A549 (cell line): ENCODE results near the gene SMARCA4. TPM values are rescaled to one million over a fixed set of nuclear protein-coding genes. Genes with fewer than 3 reads are reported as not detected.
A peak's percentile ranks its signal among the peaks of the same experiment; 100 is the strongest.

ENCODE experiments used
- ATAC-seq, 2 experiments: fragments of 200-7000 bp in 1 of 2; fragments of >200 bp in 1 of 2; cut with Nextera tagmentation in 1 of 2; cut with Tn5 transposase in 1 of 2; 3 replicates each; pipeline versions ENCODE4 v1.8.0 to v1.9.1; 2018 to 2020; ENCODE audit warnings: mild to moderate bottlenecking in 1 of 2, moderate library complexity in 1 of 2
- CTCF ChIA-PET: fragments of 300-600 bp; sonication (Branson Sonifier 250); formaldehyde crosslinking; extraction: SDS; loops from one replicate; lab custom pipeline; 2021; ENCODE audit warnings: antibody characterized with exemption, inconsistent platforms; lab: Yijun Ruan, JAX
- POLR2A ChIA-PET: fragments of 350-600 bp; formaldehyde crosslinking; extraction: SDS; loops from one replicate; lab custom pipeline; 2021; ENCODE audit warnings: antibody characterized with exemption, inconsistent platforms; lab: Yijun Ruan, JAX
- DNase-seq, 2 experiments: peaks; one replicate each; pipeline versions ENCODE4 v3.0.0 to v3.0.0-alpha.2; 2011 to 2016; ENCODE audit warnings: low read depth in 1 of 2, low spot score in 1 of 2
- FAIRE-seq: peaks from 2 replicates; lab custom pipeline; 2011; peaks lifted over from hg19 to GRCh38; lab: Jason Lieb, UNC
- H3K27ac ChIP-seq, 2 experiments: fragments of >200 bp; sonication (Bioruptor Twin); formaldehyde crosslinking; 3 replicates each; pipeline ENCODE4 v1.5.1; 2016 to 2017
- H3K4me1 ChIP-seq: fragments of >200 bp; sonication (Bioruptor Twin); formaldehyde crosslinking; 3 replicates; pipeline ENCODE4 v1.6.1; 2016
- H3K4me2 ChIP-seq: fragments of >200 bp; sonication (Bioruptor Twin); formaldehyde crosslinking; 3 replicates; pipeline ENCODE4 v1.6.1; 2016
- H3K4me3 ChIP-seq: fragments of >200 bp; sonication (Bioruptor Twin); formaldehyde crosslinking; 3 replicates; pipeline ENCODE4 v1.5.1; 2016
- H3K9me3 ChIP-seq: fragments of >200 bp; sonication (Bioruptor Twin); formaldehyde crosslinking; 3 replicates; pipeline ENCODE4 v1.6.1; 2016
- BHLHE40 ChIP-seq: IDR thresholded peaks from 2 replicates; pipeline ENCODE4 v1.6.1; 2012; ENCODE audit warnings: low read depth, low read length, inconsistent platforms
- CBX8 ChIP-seq: fragments of 200-600 bp; sonication (generic); IDR thresholded peaks from 2 replicates; pipeline ENCODE4 v1.6.1; 2016
- CHD2 ChIP-seq: fragments of 150-350 bp; IDR thresholded peaks from 2 replicates; pipeline ENCODE4 v1.6.1; 2014; ENCODE audit warnings: low read length; ENCODE audit not compliant: partially characterized antibody
- CHD4 ChIP-seq: fragments of 200-600 bp; sonication (generic); IDR thresholded peaks from 2 replicates; pipeline ENCODE4 v1.6.1; 2016; ENCODE audit warnings: antibody characterized with exemption, mild to moderate bottlenecking, borderline replicate concordance
- EP300 ChIP-seq, 2 experiments: fragments of >200 bp; sonication (Bioruptor Twin); formaldehyde crosslinking; IDR thresholded peaks; 2 replicates in 1 of 2; 3 replicates in 1 of 2; pipeline ENCODE4 v1.6.1; 2016 to 2017
- FOXS1 ChIP-seq: fragments of 250-450 bp; sonication (Bioruptor Pico); IDR thresholded peaks from 2 replicates; pipeline ENCODE4 v1.5.0; 2020; ENCODE audit warnings: mild to moderate bottlenecking, moderate library complexity
- HDAC2 ChIP-seq: fragments of 200-600 bp; sonication (generic); IDR thresholded peaks from 2 replicates; pipeline ENCODE4 v1.6.1; 2016
- HEYL ChIP-seq: fragments of 250-450 bp; sonication (Bioruptor Pico); IDR thresholded peaks from 2 replicates; pipeline ENCODE4 v1.8.0; 2021; ENCODE audit warnings: mild to moderate bottlenecking, moderate library complexity
- HOXA7 ChIP-seq: fragments of 250-450 bp; sonication (Bioruptor Pico); IDR thresholded peaks from 2 replicates; pipeline ENCODE4 v1.5.0; 2020; ENCODE audit warnings: mild to moderate bottlenecking, moderate library complexity
- HOXB13 ChIP-seq: fragments of 250-450 bp; sonication (Bioruptor Pico); IDR thresholded peaks from 2 replicates; pipeline ENCODE4 v1.5.0; 2020; ENCODE audit warnings: low read depth, mild to moderate bottlenecking, moderate library complexity
- HOXB5 ChIP-seq: fragments of 250-450 bp; sonication (Bioruptor Pico); IDR thresholded peaks from 2 replicates; pipeline ENCODE4 v1.5.0; 2020; ENCODE audit warnings: mild to moderate bottlenecking, moderate library complexity
- JUNB ChIP-seq: fragments of >200 bp; sonication (Bioruptor Twin); formaldehyde crosslinking; IDR thresholded peaks from 2 replicates; pipeline ENCODE4 v1.6.1; 2016
- MAFK ChIP-seq: fragments of 450-650 bp; IDR thresholded peaks from 2 replicates; pipeline ENCODE4 v1.6.1; 2014; ENCODE audit not compliant: partially characterized antibody
- MAZ ChIP-seq: fragments of 150-350 bp; IDR thresholded peaks from 2 replicates; pipeline ENCODE4 v1.6.1; 2014; ENCODE audit warnings: antibody characterized with exemption, low read depth, low read length, borderline replicate concordance
- NFE2L2 ChIP-seq: fragments of 150-350 bp; conservative IDR thresholded peaks from 2 replicates; pipeline ENCODE4 v1.6.1; 2014; ENCODE audit warnings: low read length
- NPAS2 ChIP-seq: fragments of 250-450 bp; sonication (Bioruptor Pico); IDR thresholded peaks from 2 replicates; pipeline ENCODE4 v1.8.0; 2022; ENCODE audit warnings: mild to moderate bottlenecking, moderate library complexity, borderline replicate concordance
- PHF8 ChIP-seq: fragments of 200-600 bp; sonication (generic); IDR thresholded peaks from 2 replicates; pipeline ENCODE4 v1.6.1; 2016; ENCODE audit warnings: low read depth, mild to moderate bottlenecking, antibody characterized with exemption, moderate library complexity, borderline replicate concordance
- POLR2AphosphoS2 ChIP-seq: conservative IDR thresholded peaks from 2 replicates; pipeline ENCODE4 v1.6.1; 2012; ENCODE audit warnings: low read length, improper control_type of control experiment, inconsistent platforms
- SREBF2 ChIP-seq: fragments of 450-650 bp; IDR thresholded peaks from 2 replicates; pipeline ENCODE4 v1.6.1; 2014; ENCODE audit warnings: mild to moderate bottlenecking, moderate library complexity
- ZFP36 ChIP-seq: fragments of 450-650 bp; IDR thresholded peaks from 2 replicates; pipeline ENCODE4 v1.6.1; 2014; ENCODE audit warnings: borderline replicate concordance; ENCODE audit not compliant: partially characterized antibody
- ZNF302 ChIP-seq: fragments of 250-450 bp; sonication (Bioruptor Pico); IDR thresholded peaks from 2 replicates; pipeline ENCODE4 v1.9.0; 2021; ENCODE audit warnings: inconsistent platforms, mild to moderate bottlenecking, moderate library complexity
- WGBS: methylation state at CpG from one replicate; pipeline ENCODE4 v1.1.6; 2017; ENCODE audit errors: missing lambda C conversion rate; 5-methylcytosine and 5-hydroxymethylcytosine counted together
- polyA plus RNA-seq, 4 experiments: library from polyadenylated mRNA; depleted of rRNA in 3 of 4; stranded (reverse); fragments of >200 nt; fragmentation: RNase III in 1 of 4; extraction: RNeasy Plus Mini Kit Qiagen cat#74134 plus additional on column Dnase treatment in 1 of 4; gene quantifications; 2 replicates in 3 of 4; 3 replicates in 1 of 4; pipeline ENCODE4 v1.2.3, GENCODE V29; 2011 to 2017
- TF ChIP-seq, protein P1 (sequence below): IDR thresholded peaks from 2 replicates; pipeline ENCODE4 v1.6.1; 2012
- TF ChIP-seq, protein P2 (sequence below): fragments of >200 bp; sonication (Bioruptor Twin); formaldehyde crosslinking; IDR thresholded peaks from 3 replicates; pipeline ENCODE4 v1.6.1; 2016
- TF ChIP-seq, protein P3 (sequence below): IDR thresholded peaks from 2 replicates; pipeline ENCODE4 v1.6.1; 2012
- TF ChIP-seq, protein P4 (sequence below): fragments of 200-600 bp; sonication (generic); IDR thresholded peaks from 2 replicates; pipeline ENCODE4 v1.6.1; 2016; ENCODE audit warnings: antibody characterized with exemption, mild to moderate bottlenecking, moderate library complexity

SMARCA4 gene
- polyA plus RNA-seq, 2 of the 4 experiments (the other 2 are of a cell fraction) = 8.1 to 11.9 TPM

DNA sequence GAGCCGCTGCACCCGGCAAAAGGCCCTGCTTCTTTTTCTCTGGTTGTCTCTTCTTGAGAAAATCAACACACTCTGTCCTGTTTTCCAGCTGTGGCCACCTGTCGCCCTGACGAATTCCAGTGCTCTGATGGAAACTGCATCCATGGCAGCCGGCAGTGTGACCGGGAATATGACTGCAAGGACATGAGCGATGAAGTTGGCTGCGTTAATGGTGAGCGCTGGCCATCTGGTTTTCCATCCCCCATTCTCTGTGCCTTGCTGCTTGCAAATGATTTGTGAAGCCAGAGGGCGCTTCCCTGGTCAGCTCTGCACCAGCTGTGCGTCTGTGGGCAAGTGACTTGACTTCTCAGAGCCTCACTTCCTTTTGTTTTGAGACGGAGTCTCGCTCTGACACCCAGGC is 145.6 kb downstream of the SMARCA4 start:
- no peak for FAIRE-seq
- H3K4me3 ChIP-seq = no peak overlapping the region
- TF ChIP-seq PHF8 (no peak), HOXB5 (CRISPR knock-in tag) (no peak)
- TF ChIP-seq, all 56 proteins: peak for 0
- Histone ChIP-seq H3K27ac (no peak overlapping the region), H3K4me2 (no peak overlapping the region), H3K4me1 (no peaks in the 10 kb centered on the region), H3K9me3 (no peaks in the 10 kb centered on the region)
- DNase-seq = no peak
- 95% methylated on average over 13 of the region's 13 CpGs for WGBS
- ChIA-PET POLR2A (no interaction called here), CTCF (interaction anchor here (1.4 kb wide), 1 partner anchor 20 kb away, joined by 4 read pairs; no protein-coding TSS in a partner anchor)
- ATAC-seq = no peak

DNA sequence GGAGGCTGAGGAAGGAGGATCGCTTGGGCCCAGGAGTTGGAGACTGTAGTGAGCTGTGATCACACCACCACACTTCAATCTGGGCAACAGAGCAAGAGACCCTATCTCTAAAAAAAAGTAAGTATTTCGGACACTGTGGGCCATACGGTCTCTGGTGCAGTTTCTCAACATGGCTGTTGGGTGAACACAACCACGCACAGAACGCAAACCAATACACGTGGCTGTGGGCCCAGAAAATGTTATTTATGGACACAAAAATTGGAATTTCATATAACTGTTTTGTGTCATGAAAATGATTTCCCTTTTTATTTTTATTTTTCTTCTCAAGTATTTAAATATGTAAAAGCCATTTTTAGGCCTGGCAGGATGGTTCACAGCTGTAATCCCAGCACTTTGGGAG is 147.9 kb downstream of the SMARCA4 start:
- Histone ChIP-seq H3K4me2 (no peak overlapping the region), H3K4me3 (no peak overlapping the region), H3K27ac (no peak overlapping the region), H3K4me1 (no peaks in the 10 kb centered on the region), H3K9me3 (no peaks in the 10 kb centered on the region)
- ChIA-PET CTCF (interaction anchor here (0.6 to 0.8 kb wide), 2 partner anchors 29 to 453 kb away, joined by 3 to 4 read pairs; no protein-coding TSS in a partner anchor), POLR2A (no interaction called here)
- FAIRE-seq (no peak), DNase-seq (no peak), ATAC-seq (no peak)
- 97% methylated on average over 6 of the region's 6 CpGs for WGBS
- TF ChIP-seq HDAC2 (no peak), ZNF302 (no peak), POLR2AphosphoS2 (no peak), MAFK (no peak), BHLHE40 (no peak), JUNB (no peak), NPAS2 (CRISPR knock-in tag) (no peak), HOXB13 (CRISPR knock-in tag) (no peak), HOXB5 (CRISPR knock-in tag) (no peak), FOXS1 (CRISPR knock-in tag) (no peak), HEYL (CRISPR knock-in tag) (no peak), CBX8 (no peak)

DNA sequence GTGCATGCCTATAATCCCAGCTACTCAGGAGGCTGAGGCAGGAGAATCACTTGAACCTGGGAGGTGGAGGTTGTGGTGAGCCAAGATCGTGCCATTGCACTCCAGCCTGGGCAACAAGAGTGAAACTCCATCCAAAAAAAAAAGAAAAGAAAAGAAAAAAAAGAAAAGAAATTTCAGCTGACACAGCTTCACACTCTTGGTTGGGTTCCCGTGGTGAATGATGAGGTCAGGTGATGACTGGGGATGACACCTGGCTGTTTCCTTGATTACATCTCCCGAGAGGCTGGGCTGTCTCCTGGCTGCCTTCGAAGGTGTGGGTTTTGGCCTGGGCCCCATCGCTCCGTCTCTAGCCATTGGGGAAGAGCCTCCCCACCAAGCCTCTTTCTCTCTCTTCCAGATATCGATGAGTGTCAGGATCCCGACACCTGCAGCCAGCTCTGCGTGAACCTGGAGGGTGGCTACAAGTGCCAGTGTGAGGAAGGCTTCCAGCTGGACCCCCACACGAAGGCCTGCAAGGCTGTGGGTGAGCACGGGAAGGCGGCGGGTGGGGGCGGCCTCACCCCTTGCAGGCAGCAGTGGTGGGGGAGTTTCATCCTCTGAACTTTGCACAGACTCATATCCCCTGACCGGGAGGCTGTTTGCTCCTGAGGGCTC is 150.4 kb downstream of the SMARCA4 start:
- no peaks in the 10 kb centered on the region for H3K9me3 ChIP-seq
- ChIA-PET POLR2A (no interaction called here), CTCF (interaction anchor here (2.0 kb wide), 1 partner anchor 14 kb away, joined by 6 read pairs; no protein-coding TSS in a partner anchor)
- no peak overlapping the region for H3K27ac ChIP-seq
- ATAC-seq = peak; percentile 17 to 45; a peak in 5 of 6 replicates
- no peak for TF ChIP-seq ZNF302
- TF ChIP-seq EP300 (IDR thresholded peaks at IDR 0.05) = no peak
- TF ChIP-seq, protein P1, sequence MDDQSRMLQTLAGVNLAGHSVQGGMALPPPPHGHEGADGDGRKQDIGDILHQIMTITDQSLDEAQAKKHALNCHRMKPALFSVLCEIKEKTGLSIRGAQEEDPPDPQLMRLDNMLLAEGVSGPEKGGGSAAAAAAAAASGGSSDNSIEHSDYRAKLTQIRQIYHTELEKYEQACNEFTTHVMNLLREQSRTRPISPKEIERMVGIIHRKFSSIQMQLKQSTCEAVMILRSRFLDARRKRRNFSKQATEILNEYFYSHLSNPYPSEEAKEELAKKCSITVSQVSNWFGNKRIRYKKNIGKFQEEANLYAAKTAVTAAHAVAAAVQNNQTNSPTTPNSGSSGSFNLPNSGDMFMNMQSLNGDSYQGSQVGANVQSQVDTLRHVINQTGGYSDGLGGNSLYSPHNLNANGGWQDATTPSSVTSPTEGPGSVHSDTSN = no peak
- no peak for TF ChIP-seq NFE2L2
- no peak for TF ChIP-seq SREBF2
- no peak for TF ChIP-seq CHD4
- TF ChIP-seq, protein P2, sequence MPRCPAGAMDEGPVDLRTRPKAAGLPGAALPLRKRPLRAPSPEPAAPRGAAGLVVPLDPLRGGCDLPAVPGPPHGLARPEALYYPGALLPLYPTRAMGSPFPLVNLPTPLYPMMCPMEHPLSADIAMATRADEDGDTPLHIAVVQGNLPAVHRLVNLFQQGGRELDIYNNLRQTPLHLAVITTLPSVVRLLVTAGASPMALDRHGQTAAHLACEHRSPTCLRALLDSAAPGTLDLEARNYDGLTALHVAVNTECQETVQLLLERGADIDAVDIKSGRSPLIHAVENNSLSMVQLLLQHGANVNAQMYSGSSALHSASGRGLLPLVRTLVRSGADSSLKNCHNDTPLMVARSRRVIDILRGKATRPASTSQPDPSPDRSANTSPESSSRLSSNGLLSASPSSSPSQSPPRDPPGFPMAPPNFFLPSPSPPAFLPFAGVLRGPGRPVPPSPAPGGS = no peak
- TF ChIP-seq, protein P3, sequence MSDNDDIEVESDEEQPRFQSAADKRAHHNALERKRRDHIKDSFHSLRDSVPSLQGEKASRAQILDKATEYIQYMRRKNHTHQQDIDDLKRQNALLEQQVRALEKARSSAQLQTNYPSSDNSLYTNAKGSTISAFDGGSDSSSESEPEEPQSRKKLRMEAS = no peak
- no peak for TF ChIP-seq HOXB13 (CRISPR knock-in tag)
- TF ChIP-seq, protein P4, sequence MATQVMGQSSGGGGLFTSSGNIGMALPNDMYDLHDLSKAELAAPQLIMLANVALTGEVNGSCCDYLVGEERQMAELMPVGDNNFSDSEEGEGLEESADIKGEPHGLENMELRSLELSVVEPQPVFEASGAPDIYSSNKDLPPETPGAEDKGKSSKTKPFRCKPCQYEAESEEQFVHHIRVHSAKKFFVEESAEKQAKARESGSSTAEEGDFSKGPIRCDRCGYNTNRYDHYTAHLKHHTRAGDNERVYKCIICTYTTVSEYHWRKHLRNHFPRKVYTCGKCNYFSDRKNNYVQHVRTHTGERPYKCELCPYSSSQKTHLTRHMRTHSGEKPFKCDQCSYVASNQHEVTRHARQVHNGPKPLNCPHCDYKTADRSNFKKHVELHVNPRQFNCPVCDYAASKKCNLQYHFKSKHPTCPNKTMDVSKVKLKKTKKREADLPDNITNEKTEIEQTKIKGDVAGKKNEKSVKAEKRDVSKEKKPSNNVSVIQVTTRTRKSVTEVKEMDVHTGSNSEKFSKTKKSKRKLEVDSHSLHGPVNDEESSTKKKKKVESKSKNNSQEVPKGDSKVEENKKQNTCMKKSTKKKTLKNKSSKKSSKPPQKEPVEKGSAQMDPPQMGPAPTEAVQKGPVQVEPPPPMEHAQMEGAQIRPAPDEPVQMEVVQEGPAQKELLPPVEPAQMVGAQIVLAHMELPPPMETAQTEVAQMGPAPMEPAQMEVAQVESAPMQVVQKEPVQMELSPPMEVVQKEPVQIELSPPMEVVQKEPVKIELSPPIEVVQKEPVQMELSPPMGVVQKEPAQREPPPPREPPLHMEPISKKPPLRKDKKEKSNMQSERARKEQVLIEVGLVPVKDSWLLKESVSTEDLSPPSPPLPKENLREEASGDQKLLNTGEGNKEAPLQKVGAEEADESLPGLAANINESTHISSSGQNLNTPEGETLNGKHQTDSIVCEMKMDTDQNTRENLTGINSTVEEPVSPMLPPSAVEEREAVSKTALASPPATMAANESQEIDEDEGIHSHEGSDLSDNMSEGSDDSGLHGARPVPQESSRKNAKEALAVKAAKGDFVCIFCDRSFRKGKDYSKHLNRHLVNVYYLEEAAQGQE = no peak
- no peak for TF ChIP-seq HOXA7 (CRISPR knock-in tag)
- no peak for TF ChIP-seq ZFP36
- no peak for TF ChIP-seq CBX8
- no peak for TF ChIP-seq CHD2
- no peak for TF ChIP-seq NPAS2 (CRISPR knock-in tag)
- no peak for TF ChIP-seq MAZ
- FAIRE-seq = no peak
- 95% methylated on average over 13 of the region's 15 CpGs for WGBS
- H3K4me2 ChIP-seq = no peak overlapping the region
- no peak overlapping the region for H3K4me3 ChIP-seq
- no peak for DNase-seq
- H3K4me1 ChIP-seq = no peaks in the 10 kb centered on the region
